ENCODE results near the gene ST3GAL6.

Gene ST3GAL6

DNA sequence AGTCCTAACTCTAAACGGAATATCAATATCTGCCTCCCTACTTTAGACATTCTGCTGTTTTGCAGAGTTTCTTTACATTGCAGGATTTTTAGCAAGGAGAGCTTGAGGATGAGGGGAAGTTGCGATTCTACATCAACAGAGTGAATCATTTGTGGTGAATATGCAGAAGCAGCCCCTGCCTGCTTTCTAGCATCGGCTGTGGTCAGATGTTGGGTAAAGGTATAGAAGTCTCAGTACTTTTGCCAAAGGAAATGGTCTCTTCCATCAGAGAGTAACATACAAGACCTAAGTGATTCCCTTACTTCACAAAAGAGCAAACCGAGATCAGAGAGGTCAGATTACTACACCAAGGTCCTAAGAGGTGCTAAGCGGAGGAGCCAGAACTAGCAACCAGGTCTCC is 15.2 kb downstream of the ST3GAL6 start:
- no peak for DNase-seq

DNA sequence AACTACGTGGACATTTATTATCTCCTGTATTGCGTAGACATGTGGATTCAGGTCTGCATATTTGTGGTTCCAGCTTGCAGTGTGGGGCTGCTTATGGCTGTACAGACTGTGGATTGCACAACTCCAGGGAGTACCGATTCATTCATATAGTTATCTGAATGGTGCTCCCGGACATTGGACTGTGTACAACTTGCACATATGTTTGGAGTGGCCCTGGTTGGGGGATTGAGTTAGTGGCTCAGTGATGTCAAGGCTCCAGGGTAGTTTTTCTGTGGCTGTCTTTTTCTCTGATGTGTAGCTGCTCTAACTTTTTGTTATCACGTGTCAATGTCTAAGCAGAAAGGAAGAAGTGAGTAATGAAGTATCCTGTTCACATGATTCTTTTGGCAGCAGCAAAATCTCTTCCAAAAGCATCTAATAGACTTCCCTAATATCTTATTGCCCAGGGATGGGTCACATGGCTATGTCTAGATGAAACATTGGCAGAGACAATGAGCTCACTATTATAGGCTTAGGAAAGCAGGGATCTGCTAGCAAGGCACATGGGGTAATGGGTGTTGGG is 15.8 kb downstream of the ST3GAL6 start:
- no peak for DNase-seq

DNA sequence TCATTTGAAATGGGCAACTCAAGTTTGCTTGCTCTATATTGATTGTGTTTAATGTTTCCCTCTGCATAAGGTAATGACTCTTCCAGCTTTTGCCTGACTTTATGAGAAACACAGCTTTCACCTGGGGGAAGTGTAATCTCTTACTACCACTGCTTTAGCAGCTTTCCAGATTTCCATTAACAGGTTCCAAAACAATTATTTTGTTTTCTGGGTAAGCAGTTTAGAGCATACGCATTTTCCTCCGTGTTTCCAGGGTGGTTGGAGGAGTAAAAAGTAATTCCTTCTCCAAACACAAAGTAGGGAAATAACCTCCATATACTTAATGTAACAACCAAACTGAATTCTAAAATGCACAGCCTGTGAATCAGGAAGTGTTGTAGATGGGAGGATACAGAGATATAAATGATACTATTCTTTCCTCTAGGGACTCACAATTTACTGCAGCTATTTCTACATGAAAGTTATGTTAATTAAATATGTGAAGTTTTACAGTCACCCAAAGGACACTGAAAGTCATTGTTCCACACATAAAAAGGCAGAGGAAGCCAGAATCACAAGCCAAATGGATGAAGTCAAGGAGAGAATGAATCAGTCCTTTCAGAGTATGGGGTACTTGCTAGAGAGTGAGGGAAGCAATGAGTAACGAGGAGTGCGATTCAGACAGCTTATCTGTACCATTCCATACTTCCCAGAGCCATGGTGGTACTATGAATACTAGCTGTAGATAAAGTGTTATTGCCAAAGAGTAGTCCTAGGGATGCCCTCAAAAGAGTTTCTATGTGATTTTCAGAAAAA is 16.6 kb downstream of the ST3GAL6 start:
- DNase-seq: no peak

DNA sequence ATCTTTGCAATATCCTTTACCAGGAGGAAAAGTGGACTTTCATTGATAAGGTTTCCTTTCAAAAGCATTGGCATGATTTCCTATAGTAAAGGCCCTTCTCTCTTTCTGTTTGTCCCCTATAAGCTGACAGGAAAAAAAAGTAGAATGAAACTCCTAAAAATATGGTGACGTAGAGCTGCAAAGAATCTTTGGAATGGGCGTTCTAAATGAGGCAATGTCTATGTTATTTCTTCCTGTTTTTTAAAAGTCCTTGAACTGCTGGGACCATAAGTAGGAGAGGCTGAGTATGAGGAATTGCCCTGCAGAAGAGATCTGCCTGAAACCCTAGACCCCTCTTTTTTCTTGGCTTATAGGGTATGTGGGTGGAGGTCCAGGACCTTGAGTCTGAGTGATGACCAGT is 17.2 kb downstream of the ST3GAL6 start:
- no peak for DNase-seq

DNA sequence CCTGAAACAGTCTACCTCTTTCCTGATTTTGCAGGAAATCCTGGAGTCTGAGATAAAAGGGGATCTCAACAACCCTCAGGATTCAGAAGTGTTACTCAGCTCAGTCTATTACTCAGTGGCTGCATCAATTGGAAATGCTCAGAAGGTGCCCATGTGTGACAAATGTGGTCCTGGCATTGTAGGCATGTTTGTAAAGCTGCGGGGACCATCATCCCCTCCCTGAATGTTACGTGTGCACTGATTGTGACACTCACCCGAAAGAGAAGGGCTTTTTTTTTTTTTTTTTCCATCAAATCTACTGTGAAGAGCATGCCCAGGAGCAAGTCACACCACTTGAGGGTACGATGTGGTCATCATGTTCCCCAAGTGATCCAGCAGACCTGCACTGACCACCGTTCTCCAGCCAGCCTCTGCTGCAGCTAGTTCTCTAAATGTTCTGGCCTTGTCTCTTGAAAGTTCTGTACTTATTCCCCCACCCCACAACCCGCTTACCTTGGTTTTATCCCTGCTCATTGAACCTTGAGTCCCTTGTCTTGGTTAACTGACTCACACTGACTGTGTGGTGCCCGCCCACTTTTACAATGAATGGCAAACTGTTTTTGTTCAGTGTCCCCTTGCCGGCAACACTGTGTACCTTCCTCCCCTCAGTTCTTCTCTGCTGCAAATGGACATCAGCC is 19.8 kb downstream of the ST3GAL6 start:
- no peak for DNase-seq

DNA sequence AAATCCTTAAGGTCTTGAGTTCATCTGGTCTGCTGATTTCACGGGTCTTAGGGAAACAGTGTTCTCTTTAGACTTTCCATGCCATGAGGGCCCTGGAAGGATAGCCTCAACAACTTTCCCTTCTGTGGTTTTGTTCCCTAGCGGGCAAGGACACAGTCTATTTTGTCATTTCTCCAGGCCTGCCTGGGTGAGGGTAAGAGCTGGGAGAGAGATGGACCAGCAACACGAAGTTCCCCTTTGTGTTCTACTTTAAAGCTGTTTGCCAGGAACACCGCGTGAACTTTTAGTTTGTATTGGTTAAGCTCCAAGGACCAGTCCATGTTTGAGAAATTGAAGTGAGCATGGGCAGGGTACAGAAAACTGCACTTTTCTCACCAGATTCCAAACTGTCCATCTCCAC is 20.9 kb downstream of the ST3GAL6 start:
- DNase-seq: no peak

DNA sequence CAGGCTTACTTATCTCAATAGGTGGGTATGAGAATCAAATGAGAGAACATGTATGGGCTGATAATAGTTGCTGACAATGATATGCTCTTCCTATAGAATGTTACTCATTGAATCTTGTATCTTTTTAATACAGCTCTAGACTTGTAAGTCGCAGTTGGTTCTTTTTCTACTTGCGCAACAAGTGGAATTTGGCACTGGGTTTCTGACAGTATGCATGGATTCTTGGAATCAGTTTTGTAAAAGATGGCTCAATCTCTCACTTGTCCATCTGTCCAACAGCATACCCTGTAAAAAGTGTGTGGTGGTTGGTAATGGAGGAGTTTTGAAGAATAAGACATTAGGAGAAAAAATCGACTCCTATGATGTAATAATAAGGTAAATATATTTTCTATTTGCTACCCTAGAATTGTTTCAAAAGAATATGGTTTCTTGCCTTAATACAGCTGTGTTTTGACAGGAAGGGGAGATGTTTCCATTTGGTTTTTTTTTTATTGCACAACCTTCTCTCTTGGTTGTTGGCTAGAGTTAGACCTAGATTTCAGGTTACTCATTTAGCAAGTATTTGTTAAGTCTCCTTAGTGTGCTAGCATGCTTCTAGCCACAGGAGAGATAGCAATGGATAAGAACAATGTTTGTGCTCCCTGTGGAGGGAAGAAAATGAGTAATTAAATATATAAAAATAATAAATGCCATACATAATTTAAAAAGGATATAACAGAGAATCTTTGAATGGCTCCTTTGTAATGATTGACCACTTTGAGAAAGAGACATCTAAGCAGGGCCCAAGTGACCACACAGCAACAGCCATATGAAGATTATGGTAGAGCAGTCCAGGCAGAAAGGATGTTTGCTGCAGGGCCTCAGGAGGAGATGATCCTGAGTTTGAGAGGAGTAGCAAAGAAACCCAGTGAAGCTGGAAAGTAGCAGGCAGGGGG is 21.8 kb downstream of the ST3GAL6 start:
- DNase-seq: no peak

DNA sequence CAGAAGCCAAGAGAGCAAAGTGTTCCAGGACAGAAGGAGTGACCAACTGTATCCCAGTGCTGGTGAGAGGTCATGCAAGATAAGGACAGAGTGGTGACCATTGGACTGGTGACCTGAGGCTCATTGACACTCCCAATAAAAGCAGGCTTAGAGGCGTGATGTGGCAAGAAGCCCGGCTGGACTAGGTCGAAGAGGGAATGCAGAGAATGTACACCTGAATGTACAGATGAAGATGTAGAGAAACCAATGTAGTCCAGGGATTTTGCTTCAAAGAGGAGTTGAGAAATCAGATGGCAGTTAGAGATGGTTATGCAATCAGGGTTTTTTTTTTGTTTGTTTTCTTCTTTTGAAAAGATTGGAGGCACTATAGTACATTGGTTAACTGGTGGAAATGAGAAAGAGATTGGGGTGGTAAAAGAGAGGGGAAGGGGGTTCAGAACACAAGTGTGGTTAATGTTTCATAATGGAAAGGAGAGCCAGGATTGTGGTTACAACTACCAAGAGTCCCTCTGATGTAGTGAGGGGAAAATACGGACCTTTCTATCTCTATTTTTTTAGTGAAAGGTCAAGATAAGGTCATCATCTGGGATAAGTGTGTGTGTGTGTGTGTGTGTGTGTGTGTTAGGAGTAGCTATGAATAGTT is 23.3 kb downstream of the ST3GAL6 start:
- no peak for DNase-seq

DNA sequence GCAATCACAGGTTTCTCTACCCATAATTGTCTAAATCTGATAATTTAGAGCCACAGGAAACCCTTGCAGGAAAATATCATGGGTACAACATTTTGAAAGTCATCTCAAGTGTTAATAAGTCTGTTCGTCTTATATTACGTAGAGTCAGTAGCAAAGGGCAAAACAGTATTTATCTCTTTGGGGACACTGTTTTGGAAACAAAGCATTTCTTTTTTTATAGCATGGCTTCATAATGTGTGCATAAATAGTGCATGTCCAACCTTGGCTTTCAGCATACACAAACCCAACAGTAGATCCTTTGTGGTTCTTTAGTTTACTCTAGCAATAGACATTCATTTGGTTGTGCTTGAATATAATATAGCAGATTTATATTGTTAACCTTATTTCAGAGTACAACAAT is 24.0 kb downstream of the ST3GAL6 start:
- DNase-seq: no peak

DNA sequence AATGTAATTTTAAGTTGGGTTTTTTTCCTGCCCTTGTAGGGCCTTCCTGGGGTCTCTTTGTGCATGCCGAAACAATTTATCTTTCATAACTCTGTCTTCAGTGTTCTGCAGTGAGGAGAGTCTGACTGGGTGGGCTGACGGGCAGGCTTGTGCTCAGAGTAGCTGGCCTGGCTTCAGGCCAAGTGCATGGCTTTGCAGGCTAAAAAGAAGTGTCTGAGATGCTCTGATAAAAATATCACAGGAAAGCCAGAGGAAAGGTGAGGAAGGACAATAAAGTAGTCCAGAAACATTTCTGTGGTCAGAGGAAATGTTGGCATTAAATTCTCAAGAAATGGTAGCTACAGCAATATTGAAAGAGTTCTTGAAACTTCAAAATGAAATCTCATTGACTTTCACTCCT is 25.5 kb downstream of the ST3GAL6 start:
- no peak for DNase-seq

DNA sequence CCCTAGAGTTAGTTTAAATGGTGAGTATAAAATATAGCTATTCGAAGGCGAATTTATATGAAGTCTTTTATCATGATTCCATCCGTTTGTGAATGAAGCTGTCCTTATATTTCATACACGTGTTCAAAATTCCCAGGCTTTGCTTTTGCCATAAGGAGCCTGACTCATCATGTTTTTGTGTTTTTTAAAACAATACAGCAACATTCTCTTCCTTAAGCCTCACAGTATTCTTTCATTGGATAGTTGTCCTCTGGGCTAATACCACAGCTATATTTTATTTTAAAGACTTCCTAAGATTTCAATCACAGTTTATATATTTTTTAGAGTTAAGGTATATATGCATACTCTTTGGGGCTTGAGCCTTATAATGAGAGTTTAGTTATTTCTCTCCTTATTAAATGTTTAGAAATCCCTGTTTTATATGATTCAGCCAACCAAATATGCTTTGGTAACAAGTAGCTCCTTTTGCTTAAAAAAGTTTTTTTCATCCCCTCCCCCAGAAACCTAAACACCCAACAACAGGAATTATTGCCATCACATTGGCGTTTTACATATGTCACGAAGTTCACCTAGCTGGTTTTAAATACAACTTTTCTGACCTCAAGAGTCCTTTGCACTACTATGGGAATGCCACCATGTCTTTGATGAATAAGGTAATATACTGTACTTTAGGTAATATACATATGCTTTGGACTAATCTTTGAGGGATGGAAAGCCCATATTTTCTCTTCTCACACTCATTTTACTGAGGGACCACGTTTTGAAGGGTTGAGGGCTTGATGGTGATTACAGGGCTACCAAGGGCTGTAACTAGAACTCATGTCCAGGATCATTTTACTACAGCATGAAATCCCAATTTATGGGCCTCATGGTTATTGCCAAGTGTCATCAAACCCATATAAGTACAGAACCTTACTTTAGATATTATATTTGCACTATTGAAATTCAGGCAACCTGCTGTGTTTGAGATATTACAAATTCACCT is 28.5 kb downstream of the ST3GAL6 start:
- no peak for DNase-seq

DNA sequence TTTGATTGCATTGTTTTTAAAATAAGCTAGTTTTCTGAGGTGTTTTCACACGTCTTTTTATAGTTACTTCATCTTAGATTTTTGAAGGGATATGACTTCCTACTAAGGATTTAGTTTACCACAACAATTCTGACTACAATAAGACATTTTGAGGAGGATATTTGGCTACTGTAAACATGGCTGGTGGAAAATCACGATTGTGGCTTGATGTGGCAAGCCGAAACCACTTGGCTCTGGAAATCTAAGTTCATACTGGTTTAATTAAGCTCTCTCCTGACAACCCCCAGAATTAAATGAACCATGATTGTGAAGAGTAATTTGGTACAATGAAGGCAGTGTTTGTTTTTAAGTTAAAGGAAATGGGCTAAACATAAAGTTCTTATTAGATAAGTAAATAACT is 30.8 kb downstream of the ST3GAL6 start:
- no peak for DNase-seq

DNA sequence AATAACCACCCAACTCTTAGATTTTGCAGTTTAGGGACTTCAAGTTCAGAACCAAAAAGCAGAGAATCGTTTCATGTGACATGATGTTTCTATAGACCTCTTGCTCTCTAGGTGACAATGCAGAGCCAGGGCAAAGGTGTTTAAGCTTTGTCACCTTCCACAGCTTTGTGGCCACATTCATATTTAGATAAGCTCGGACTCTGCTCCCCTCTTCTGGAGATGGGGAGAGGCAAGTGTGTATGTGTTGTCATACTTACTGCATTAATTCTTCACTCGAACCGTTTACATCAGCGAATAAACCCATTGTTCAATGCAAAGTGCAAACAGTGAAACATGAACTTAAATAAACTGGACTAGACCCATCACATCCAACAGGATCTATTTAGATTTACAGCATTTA is 33.2 kb downstream of the ST3GAL6 start:
- DNase-seq: no peak

DNA sequence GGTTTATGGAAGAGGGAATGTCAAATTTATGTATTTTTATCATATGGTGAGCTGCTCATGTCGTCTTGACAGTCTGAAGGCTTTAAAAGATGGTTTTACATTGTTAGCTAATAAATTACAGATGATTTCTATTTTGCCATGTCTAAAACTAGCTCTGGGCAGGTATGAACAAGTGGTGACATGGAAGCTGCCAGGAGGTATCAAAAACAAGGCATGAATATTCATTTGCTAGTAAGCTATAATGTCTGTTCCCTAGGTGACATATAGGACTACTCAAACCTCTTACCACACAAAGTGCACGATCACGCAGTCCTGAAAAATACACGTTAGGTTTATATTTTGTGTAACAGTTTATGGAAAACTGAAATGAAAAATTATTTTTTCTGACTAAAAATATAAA is 34.8 kb downstream of the ST3GAL6 start:
- DNase-seq: no peak

DNA sequence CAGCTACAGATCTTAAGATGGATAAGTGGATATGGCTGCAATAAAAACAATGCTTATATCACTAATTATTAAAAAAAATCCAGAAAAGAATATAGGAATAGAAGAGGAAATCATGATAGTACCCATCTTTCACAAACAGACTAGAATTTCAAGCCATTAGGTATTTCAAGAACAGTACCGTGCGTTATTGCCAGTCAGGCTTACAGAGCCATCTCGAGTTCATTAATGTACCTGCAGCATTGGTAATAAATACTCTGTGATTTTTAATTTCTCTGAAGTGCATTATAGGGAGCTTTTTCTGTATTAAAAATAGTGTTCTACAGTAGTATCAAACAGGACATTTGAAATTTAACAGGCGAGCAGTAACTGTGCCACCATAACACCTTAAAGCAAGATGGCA is 35.7 kb downstream of the ST3GAL6 start:
- no peak for DNase-seq

DNA sequence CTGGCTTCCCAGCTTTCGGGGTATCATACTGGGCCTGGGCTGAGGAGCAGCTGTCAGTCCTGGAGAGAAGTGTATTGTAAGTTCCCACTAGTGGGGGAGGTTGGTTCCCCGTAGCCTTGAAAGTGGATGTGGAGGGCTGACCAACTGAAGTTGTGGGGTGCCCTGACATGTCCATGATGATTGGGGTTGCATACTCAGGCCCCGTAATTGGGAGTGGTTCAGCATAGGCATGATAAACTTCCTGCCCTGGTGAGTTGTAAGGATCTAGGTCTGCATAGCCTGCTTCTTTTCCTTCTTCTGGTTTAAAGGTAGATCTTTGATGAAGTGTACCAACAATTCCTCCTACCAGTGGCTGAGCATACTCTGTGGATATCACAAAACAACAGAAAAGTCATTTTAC is 36.3 kb downstream of the ST3GAL6 start:
- no peak for DNase-seq

DNA sequence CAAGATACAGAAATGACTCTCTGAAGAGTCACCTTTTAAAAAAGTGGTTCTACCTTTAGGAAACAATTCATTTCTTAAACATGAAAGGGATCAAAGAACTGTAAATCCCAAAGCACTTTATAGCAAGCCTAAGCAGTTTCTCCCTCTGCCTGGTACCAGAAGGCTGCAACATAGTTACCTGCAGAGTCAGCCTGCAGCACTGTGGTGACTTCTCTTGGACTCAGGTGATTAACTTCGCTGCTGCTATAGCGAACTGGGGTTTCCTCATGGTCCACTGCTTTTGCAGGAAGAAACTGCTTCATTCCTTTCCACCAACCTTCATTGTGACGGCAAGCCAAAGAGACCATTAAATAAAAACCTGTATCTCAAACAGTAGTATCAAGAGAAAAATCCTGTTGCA is 37.3 kb downstream of the ST3GAL6 start:
- no peak for DNase-seq

DNA sequence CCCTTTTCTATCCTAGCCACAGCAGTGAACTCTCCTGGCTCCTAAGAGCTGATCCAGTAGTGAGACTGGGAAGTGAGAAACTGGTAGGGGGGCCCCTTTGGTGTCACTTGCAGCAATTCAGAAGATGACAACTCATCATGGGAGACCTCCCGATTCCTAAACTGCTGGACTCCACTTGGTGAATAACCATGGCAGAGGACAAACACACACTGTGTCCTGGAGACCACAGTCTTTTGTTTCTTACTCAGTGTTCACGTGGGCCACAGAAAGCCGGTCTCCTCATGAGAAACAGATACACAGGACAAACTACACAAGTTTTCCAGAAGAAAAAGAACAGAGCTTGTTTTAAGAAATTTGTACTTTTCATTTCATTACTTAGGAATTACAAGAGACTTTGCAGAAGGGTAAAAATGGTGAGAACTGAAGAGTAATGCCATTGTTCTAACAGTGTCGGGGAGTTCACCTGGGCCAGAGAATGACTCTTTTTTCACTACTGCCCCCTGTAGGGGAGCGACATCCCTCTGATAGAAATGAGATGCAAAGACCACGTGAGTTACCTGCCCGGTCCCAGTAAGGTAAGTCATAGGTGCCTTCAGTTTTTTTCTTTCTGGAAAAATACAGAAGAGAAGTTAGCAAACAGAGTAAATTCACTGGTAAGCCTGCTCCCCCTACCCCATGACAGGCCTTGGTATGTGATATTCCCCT is 38.1 kb downstream of the ST3GAL6 start:
- no peak for DNase-seq

DNA sequence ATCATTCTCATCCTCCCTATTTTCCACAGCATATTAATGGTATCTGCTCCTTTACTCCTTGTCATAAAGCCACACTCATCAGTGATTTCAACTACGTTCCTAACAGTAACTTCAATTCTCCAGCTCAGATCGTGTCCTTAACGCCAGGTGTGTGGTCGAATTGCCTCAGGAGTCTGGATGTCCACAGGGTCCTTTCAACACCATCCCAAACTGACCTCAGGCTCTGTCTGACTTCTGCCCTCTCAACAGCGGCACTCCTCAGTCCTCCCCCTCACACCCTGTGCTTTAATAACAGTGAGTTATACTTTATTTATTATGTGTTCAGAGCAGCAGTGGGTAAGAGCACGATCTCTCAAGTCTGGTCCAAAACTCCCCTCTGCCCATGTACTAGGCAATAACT is 42.4 kb downstream of the ST3GAL6 start:
- DNase-seq: no peak

DNA sequence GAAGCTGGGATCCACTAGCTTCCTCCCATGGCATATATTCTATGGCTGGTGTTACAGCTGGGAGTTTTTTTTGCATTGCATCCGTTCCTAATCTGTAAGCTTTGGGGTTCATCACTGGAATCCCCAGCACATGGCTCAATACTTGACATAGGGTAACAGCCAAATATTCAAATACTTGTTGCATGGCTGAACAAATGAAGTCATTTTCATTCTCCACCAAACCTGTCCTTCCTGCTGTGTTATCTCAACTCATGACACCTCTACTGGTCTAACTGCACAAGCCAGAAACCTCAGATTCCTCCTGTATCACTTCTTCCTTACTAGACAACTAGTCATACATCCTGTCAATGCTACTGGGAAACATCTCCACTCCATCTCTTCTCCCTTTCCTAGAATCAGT is 43.4 kb downstream of the ST3GAL6 start:
- no peak for DNase-seq

DNA sequence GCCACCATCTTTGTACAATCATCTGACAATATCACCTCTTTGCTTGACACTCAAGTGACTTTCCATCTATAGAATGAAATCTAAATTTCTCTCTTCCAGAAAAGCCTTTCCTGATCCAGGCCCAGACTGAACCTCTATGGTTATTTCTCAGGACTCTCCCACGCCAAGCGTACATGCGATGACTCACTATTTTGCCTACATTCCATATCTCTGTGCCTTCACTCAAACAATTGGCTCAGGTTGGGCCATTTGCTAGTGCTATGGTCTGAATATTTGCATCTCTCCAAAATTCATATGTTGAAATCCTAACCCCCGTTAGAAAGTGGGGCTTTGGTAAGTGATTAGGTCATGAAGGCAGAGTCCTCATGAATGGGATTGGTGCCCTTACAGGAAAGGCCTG is 43.9 kb downstream of the ST3GAL6 start:
- no peak for DNase-seq

All from NCI-H446 (cell line).